IPS-20b (cell line): ENCODE data around the gene RIOX2.
"Not testable (repeated sequence)": the region's sequence is repeated elsewhere in the genome, so short reads cannot be mapped to it uniquely, and the experiment has no call there.

Experiments used
- H3K27ac ChIP-seq: one replicate; pipeline ENCODE4 v1.5.1; 2013; ENCODE audit warnings: low read length
- H3K27me3 ChIP-seq: 2 replicates; pipeline ENCODE4 v1.6.1; 2013; ENCODE audit warnings: mild to moderate bottlenecking, low read length, inconsistent platforms; ENCODE audit not compliant: insufficient read depth
- H3K36me3 ChIP-seq: 2 replicates; pipeline ENCODE4 v1.6.1; 2013; ENCODE audit warnings: low read depth, mild to moderate bottlenecking, inconsistent platforms, low read length, moderate library complexity; ENCODE audit not compliant: insufficient read depth
- H3K4me1 ChIP-seq: 2 replicates; pipeline ENCODE4 v1.6.1; 2013; ENCODE audit warnings: mild to moderate bottlenecking, control low read depth, inconsistent platforms, low read length, moderate library complexity; ENCODE audit not compliant: insufficient read depth
- H3K4me3 ChIP-seq: 2 replicates; pipeline ENCODE4 v1.5.1; 2013; ENCODE audit warnings: mild to moderate bottlenecking, low read length, inconsistent platforms
- H3K9ac ChIP-seq: 2 replicates; pipeline ENCODE4 v1.6.1; 2013; ENCODE audit warnings: low read depth, mild to moderate bottlenecking, inconsistent platforms, low read length, moderate library complexity
- H3K9me3 ChIP-seq: 2 replicates; pipeline ENCODE4 v1.6.1; 2013; ENCODE audit warnings: mild to moderate bottlenecking, low read depth, low read length, inconsistent platforms; ENCODE audit not compliant: insufficient read depth

Gene RIOX2

DNA sequence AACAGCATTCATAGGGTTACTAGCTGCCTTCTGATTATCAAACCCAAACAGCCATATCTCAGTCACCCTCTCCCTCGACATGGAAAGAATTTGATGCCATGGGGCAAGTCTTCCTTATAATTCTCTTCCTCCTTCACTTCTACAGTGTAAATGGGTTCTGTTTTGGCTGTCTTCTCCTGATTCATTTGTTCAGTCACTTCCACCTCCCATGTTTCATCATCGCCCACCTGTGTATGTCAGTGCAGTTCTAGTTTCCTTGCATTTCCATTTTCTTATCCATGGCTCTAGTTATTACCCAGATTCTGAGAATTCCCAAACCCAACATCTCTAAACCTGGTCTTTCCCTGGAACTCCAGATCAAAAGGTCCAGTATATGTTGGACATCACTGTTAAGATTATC, 41.0 kb downstream of the RIOX2 start:
- no peak overlapping the region for H3K4me3 ChIP-seq
- H3K27ac ChIP-seq = no peak overlapping the region
- no peaks in the 10 kb centered on the region for H3K36me3 ChIP-seq
- H3K9ac ChIP-seq = no peak overlapping the region
- H3K4me1 ChIP-seq = no peaks in the 10 kb centered on the region
- no peaks in the 10 kb centered on the region for H3K9me3 ChIP-seq
- H3K27me3 ChIP-seq = no peaks in the 10 kb centered on the region

DNA sequence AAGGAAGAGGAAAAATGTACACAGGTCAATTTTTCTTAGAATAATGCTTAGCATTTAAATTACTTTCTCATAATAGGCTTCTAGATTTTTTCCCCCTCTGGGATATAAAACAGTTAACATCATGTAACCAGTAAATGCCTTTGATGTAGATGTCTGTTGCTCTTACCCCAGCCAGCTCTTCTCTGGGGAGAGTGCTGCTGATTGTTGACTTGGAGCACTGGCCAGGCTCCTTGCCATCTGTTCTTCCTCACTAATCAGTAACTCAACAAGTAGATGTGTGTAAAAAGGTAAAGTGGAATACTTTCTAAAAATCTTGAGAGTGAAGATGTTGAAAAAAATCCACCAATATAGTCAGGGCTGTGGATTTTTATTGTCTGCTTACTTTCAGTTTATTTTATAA, 42.2 kb downstream of the RIOX2 start:
- no peak overlapping the region for H3K4me3 ChIP-seq
- no peak overlapping the region for H3K9ac ChIP-seq
- H3K36me3 ChIP-seq = no peaks in the 10 kb centered on the region
- no peaks in the 10 kb centered on the region for H3K27me3 ChIP-seq
- no peaks in the 10 kb centered on the region for H3K4me1 ChIP-seq
- no peaks in the 10 kb centered on the region for H3K9me3 ChIP-seq
- H3K27ac ChIP-seq = no peak overlapping the region

DNA sequence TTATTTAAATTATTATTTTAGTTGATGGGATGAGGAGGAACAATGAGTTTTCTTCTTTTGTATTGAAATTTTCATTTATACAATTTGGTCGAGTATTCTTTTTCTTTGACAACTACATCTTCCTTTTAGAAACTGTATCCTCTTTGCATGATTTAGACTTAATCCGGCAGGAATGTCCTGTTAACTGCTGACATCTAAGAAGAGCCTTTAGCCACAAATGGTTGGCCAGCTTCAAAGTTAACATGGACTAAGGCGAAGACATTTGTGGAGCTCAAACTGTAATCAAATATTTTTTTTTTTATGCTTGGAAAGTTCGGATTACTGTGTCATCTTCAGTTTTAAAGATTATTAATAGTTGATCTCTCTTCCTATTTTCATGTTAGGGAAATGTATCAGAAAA, 43.2 kb downstream of the RIOX2 start:
- Histone ChIP-seq H3K4me3 (no peak overlapping the region), H3K9me3 (no peaks in the 10 kb centered on the region), H3K36me3 (no peaks in the 10 kb centered on the region), H3K27ac (no peak overlapping the region), H3K9ac (no peak overlapping the region), H3K4me1 (no peaks in the 10 kb centered on the region), H3K27me3 (no peaks in the 10 kb centered on the region)

DNA sequence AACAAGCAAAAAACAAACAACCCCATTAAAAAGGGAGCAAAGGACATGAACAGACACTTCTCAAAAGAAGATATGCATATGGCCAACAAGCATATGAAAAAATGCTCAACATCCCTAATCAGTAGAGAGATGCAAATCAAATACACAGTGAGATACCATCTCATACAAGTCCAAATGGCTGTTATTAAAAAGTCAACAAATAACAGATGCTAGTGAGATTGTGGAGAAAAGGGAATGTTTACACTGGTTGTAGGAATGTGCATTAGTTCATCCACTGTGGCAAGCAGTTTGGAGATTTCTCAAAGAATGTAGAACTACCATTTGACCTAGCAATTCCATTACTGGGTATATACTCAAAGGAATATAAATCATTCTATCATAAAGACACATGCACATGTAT, 44.5 kb downstream of the RIOX2 start:
- Histone ChIP-seq H3K36me3 (no peaks in the 10 kb centered on the region), H3K27me3 (no peaks in the 10 kb centered on the region), H3K27ac (no peak overlapping the region), H3K4me1 (no peaks in the 10 kb centered on the region), H3K9ac (no peak overlapping the region), H3K4me3 (no peak overlapping the region), H3K9me3 (no peaks in the 10 kb centered on the region)

DNA sequence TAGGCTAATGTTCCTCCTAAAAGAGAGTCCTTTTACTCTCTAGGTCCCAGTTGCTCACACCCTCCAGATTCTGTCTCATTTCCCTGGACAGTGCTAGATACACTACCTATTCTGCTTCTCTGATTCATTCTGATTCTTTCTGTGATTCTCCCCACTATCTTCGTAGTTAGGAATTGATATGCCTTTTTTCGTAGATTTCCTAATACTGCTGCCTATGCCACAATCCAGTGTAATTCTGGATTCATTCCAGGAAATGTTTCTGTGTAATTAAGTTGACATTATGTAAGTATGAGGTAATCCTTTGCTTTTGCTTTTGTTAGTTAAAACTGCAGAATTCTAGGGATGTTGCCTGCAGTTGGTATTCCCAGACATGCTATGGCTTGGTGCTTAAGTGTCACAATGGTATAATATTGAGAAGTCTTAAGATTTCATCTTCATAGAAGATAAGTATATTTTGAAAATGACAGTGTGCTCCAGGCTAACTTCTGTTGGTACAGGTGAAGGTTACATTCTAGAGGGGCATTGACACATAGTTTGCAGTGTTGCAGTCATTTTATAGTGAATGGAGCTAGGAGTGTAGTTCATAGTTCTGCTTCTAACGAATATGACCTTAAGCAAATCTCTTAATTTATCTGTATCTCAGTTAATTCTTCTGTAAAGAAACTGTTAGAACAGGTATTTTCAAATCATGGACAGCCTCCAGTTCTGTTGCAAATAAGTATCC, 54.3 kb downstream of the RIOX2 start:
- Histone ChIP-seq H3K27ac (no peak overlapping the region), H3K9me3 (no peaks in the 10 kb centered on the region), H3K36me3 (peaks cover 7% of the 10 kb centered on the region; the same call in 1 of the 2 replicates), H3K4me1 (no peaks in the 10 kb centered on the region), H3K4me3 (no peak overlapping the region), H3K27me3 (no peaks in the 10 kb centered on the region), H3K9ac (no peak overlapping the region)

DNA sequence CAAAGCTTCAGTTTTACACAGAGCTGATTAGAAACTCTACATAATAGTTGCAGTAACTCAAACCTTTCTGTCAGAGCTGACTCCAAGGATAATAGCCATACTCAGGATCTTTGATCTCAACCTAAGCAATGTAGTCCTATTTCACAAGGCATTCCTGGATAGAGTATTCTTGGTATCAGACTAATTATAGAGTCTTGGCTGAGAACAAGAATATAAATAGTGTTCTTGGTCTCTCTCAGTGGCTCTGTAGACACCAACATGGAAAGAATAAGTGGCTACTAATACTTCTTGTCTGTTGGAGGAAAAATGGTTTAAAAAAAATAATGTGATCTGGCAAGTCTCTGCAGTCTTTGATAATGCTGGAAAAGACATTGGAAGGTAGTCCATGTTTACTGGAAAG, 55.7 kb downstream of the RIOX2 start:
- no peaks in the 10 kb centered on the region for H3K4me1 ChIP-seq
- H3K36me3 ChIP-seq = peaks cover 7% of the 10 kb centered on the region; the same call in 1 of the 2 replicates
- no peaks in the 10 kb centered on the region for H3K27me3 ChIP-seq
- no peak overlapping the region for H3K9ac ChIP-seq
- no peak overlapping the region for H3K27ac ChIP-seq
- no peak overlapping the region for H3K4me3 ChIP-seq
- H3K9me3 ChIP-seq = no peaks in the 10 kb centered on the region

DNA sequence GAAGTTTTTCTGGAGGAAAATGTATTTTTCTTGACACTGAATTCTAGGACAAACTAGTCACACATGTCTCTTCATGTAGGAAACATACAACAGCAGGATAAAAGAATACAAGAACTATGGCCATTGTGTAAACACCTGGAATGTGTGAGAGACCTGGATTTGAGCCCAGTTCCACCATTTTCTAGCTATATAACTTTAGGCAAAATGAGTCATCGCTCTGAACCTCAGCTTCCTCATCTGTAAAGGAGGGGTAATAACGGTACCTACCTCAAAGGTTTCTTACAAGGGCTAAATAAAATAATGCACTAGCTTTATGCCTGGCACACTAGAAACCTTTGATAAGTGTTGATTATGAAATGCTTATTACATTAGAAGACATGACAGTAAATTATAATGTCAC, 57.8 kb downstream of the RIOX2 start:
- H3K27me3 ChIP-seq = no peaks in the 10 kb centered on the region
- no peak overlapping the region for H3K9ac ChIP-seq
- no peaks in the 10 kb centered on the region for H3K9me3 ChIP-seq
- no peak overlapping the region for H3K27ac ChIP-seq
- no peak overlapping the region for H3K4me3 ChIP-seq
- H3K36me3 ChIP-seq = peaks cover 7% of the 10 kb centered on the region; the same call in 1 of the 2 replicates
- peaks cover 5% of the 10 kb centered on the region; the same call in 1 of the 2 replicates for H3K4me1 ChIP-seq

DNA sequence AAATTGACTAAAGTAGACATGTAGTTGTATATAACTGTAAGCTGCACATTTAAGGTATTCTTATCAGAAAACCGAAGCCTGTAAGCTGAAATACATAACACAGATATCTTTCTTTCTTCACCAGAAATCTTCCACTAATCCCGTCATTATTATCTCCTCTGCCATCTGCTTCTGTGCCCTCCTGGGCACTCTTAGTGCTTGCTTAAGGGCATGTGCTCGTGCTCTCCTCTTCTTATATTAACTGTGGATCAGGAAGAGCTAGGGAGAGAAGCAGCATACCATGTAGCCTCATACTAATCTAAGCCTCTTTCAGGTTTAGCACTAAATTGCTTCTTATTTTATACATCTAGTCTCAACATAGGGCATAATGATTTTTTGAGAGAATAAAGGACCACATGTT, 60.8 kb downstream of the RIOX2 start:
- Histone ChIP-seq H3K9ac (no peak overlapping the region), H3K27me3 (no peaks in the 10 kb centered on the region), H3K9me3 (no peaks in the 10 kb centered on the region), H3K4me3 (no peak overlapping the region), H3K4me1 (peaks cover 5% of the 10 kb centered on the region; the same call in 1 of the 2 replicates), H3K36me3 (no peaks in the 10 kb centered on the region; the same call in 1 of the 2 replicates), H3K27ac (no peak overlapping the region)

DNA sequence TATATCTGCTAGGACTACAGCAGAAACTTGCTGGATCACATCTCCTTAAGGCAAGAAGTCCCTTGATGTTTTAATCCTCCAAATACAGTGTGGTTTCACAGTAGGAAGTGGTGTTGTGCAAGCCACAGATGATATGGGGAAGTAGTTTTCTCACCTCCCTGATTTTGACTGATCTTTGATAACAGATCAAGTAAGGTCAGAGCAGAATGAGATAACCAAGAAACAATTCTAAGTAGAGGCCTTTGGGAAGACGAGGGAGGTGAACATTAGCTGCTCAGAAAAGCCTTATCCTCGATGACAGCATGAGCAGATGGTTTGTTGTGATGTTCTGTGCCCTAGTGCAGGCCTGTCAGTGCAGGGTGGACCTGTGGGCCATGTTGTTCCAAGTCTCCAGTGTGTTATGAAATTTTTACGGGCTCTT, 61.3 kb downstream of the RIOX2 start:
- Histone ChIP-seq H3K36me3 (no peaks in the 10 kb centered on the region), H3K4me3 (no peak overlapping the region), H3K9ac (no peak overlapping the region), H3K4me1 (peaks cover 5% of the 10 kb centered on the region; the same call in 1 of the 2 replicates), H3K27ac (no peak overlapping the region), H3K27me3 (no peaks in the 10 kb centered on the region), H3K9me3 (no peaks in the 10 kb centered on the region)

DNA sequence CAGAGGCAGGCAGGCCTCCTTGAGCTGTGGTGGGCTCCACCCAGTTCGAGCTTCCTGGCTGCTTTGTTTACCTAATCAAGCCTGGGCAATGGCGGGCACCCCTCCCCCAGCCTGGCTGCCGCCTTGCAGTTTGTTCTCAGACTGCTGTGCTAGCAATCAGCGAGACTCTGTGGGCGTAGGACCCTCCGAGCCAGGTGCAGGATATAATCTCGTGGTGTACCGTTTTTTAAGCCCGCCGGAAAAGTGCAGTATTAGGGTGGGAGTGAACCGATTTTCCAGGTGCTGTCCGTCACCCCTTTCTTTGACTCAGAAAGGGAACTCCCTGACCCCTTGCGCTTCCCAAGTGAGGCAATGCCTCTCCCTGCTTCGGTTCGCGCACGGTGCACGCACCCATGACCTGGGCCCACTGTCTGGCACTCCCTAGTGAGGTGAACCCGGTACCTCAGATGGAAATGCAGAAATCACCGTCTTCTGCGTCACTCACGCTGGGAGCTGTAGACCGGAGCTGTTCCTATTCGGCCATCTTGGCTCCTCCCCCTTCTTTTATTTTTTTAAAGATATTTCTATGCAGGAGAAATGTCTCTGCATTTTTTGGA, 61.9 kb downstream of the RIOX2 start:
- H3K4me3 ChIP-seq, H3K9me3 ChIP-seq, H3K27ac ChIP-seq, H3K9ac ChIP-seq, H3K4me1 ChIP-seq, H3K36me3 ChIP-seq, H3K27me3 ChIP-seq: not testable (repeated sequence)

DNA sequence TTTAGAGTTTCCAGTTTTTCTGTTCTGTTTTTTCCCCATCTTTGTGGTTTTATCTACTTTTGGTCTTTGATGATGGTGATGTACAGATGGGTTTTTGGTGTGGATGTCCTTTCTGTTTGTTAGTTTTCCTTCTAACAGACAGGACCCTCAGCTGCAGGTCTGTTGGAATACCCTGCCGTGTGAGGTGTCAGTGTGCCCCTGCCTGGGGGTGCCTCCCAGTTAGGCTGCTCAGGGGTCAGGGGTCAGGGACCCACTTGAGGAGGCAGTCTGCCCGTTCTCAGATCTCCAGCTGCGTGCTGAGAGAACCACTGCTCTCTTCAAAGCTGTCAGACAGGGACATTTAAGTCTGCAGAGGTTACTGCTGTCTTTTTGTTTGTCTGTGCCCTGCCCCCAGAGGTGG, 62.4 kb downstream of the RIOX2 start:
- not testable (repeated sequence) for H3K27ac ChIP-seq, H3K36me3 ChIP-seq, H3K9ac ChIP-seq, H3K4me1 ChIP-seq, H3K4me3 ChIP-seq, H3K27me3 ChIP-seq, H3K9me3 ChIP-seq
